Thymus (tissue), 11 donors: ENCODE data around the gene ACSL6. TPM values are rescaled to one million over a fixed set of nuclear protein-coding genes. Genes with fewer than 3 reads are reported as not detected.

Source experiments
- DNase-seq, 9 donors: peaks; one replicate each; pipeline ENCODE4 v3.0.0-alpha.2; 2013; ENCODE audit warnings: low spot score in 9 of 9, low read depth in 6 of 9, missing footprints in 1 of 9
- H3K27ac ChIP-seq, 2 donors: one replicate each; pipeline ENCODE4 v1.5.1; 2013; ENCODE audit warnings: control low read depth in 1 of 2, low read depth in 1 of 2, low read length in 1 of 2, mild to moderate bottlenecking in 1 of 2, moderate library complexity in 1 of 2
- H3K27me3 ChIP-seq, 2 donors: one replicate each; pipeline ENCODE4 v1.5.1; 2013; ENCODE audit warnings: low read length in 1 of 2; ENCODE audit not compliant: control insufficient read depth in 2 of 2, insufficient read depth in 1 of 2
- H3K36me3 ChIP-seq, 2 donors: one replicate each; pipeline ENCODE4 v1.5.1; 2013; ENCODE audit warnings: low read length in 1 of 2, mild to moderate bottlenecking in 1 of 2, moderate library complexity in 1 of 2; ENCODE audit not compliant: control insufficient read depth in 2 of 2, insufficient read depth in 2 of 2
- H3K4me1 ChIP-seq, 2 donors: one replicate each; pipeline ENCODE4 v1.5.1; 2013; ENCODE audit warnings: low read length in 2 of 2; ENCODE audit not compliant: control insufficient read depth in 2 of 2, insufficient read depth in 2 of 2
- H3K4me3 ChIP-seq, 2 donors: one replicate each; pipeline ENCODE4 v1.5.1; 2013; ENCODE audit warnings: low read length in 2 of 2, control low read depth in 1 of 2, mild to moderate bottlenecking in 1 of 2
- H3K9me3 ChIP-seq, 2 donors: one replicate each; pipeline ENCODE4 v1.5.1; 2013; ENCODE audit warnings: low read length in 1 of 2, mild to moderate bottlenecking in 1 of 2; ENCODE audit not compliant: control insufficient read depth in 2 of 2, insufficient read depth in 1 of 2
- WGBS: extraction: QIAGEN DNeasy Blood & Tissue Kit; methylation state at CpG from one replicate; pipeline ENCODE4 v1.1.7; 2013; 5-methylcytosine and 5-hydroxymethylcytosine counted together
- polyA plus RNA-seq: library from polyadenylated mRNA; stranded (reverse); fragments of 200-250 nt; gene quantifications from one replicate; pipeline ENCODE4 v1.2.3, GENCODE V29; 2013
- total RNA-seq: library from RNA; stranded (reverse); fragments of 120-200 nt; gene quantifications from one replicate; pipeline ENCODE4 v1.2.4, GENCODE V29; 2013
- donor health status: healthy.

Gene ACSL6
- total and polyA plus RNA-seq, 2 donors, result 1.3 to 1.7 TPM

DNA sequence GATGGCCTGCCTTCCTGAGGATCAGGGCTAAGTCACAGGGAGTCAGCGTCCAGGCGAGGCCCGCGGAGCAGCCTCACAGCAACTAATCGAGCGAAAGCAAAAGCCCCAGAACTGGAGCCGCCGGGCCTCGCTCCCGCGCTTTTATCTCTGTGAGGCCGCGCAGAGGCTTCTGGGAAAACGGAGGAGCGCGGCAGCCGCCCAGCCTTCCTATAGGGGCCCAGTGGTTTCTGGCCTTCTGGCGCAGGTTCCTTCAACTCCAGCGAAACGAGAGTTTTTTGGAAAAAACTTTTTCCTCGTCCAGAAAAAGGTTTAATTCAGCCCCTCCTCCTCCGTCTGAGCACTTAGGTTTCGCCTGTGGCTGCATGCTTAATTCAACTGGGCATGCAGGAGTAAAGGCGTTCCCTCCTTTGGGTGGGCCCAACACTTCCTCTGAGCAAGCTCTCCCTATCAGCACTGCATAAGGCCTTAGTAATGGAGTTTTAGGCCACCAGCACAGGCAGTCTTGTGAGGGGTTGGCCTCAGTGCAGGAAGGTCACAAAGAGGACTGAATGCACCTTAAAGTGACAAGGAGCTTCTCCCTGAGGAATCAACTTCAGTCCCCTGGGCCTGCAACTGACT is 65.8 kb downstream of the ACSL6 start, which contains the start of gene MEIKIN:
TSS of gene MEIKIN (minus strand) at position 113 of the 618 bp plus-strand sequence. CDS start 158 bp downstream, outside the sequence.
- Histone ChIP-seq H3K36me3 (no peaks in the 10 kb centered on the region), H3K4me3 (no peak within 1 kb of the TSS), H3K27me3 (no peaks in the 10 kb centered on the region), H3K9me3 (peaks cover 0 to 3% of the 10 kb centered on the region in 2 donors), H3K4me1 (no peaks in the 10 kb centered on the region), H3K27ac (no peak within 1 kb of the TSS)
- no peak for DNase-seq
- 96% methylated on average over 24 of the region's 24 CpGs for WGBS

- H3K9me3 ChIP-seq, result peaks cover 0 to 3% of the 10 kb centered on the region in 2 donors
- WGBS, result 90% methylated on average over 37 of the region's 37 CpGs
- no peak for DNase-seq
- no peak overlapping the region for H3K27ac ChIP-seq
- H3K4me3 ChIP-seq, result no peak overlapping the region
- H3K27me3 ChIP-seq, result no peaks in the 10 kb centered on the region
- H3K36me3 ChIP-seq, result no peaks in the 10 kb centered on the region
- no peaks in the 10 kb centered on the region for H3K4me1 ChIP-seq
Observed at GRCh38 chr5:131944702-131945550, 66.5 kb downstream of the ACSL6 start.

DNA sequence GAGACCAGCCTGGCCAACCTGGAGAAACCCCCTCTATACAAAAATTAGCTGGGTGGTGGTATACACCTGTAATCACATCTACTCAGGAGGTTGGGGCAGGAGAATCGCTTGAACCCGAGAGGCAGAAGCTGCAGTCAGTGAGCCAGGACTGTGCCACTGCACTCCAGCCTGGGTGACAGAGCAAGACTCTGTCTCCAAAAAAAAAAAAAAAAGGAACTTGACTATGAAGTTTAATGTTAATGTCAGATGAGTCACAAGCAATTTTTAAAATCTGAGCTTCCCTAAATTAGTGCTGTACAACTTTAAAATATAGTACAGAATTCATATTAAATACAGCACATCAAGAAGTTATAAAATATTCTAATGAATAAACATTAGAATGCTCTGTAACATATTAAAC is 67.5 kb downstream of the ACSL6 start:
- no peaks in the 10 kb centered on the region for H3K27me3 ChIP-seq
- H3K9me3 ChIP-seq, result peaks cover 0 to 3% of the 10 kb centered on the region in 2 donors
- H3K36me3 ChIP-seq, result no peaks in the 10 kb centered on the region
- H3K4me3 ChIP-seq, result no peak overlapping the region
- DNase-seq, result no peak
- H3K27ac ChIP-seq, result no peak overlapping the region
- no peaks in the 10 kb centered on the region for H3K4me1 ChIP-seq
- WGBS, result 98% methylated on average over 2 of the region's 2 CpGs

DNA sequence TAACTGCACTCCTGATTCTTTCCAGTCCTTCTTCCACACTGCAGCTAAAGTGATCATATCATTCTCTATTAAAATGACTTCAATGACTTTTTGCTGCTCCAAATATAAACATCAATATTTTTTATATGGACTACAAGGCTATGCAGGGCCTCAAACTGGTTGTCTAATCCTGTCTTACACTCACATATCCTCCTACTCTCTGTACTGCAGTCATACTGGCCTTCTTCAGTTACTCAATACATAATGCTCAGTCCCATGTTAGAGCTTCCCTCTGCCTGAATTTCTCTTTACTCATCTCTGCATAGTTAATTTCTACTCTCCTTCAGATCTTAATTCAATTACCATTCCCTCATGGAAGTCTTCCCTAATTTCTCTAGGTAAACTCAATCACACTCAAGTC is 69.4 kb downstream of the ACSL6 start:
- Histone ChIP-seq H3K4me3 (no peak overlapping the region), H3K9me3 (peaks cover 0 to 3% of the 10 kb centered on the region in 2 donors), H3K36me3 (no peaks in the 10 kb centered on the region), H3K27me3 (no peaks in the 10 kb centered on the region), H3K27ac (no peak overlapping the region), H3K4me1 (no peaks in the 10 kb centered on the region)
- no peak for DNase-seq

- whole genome bisulfite sequencing, result 40% methylated on average over 3 of the region's 3 CpGs
- Histone ChIP-seq H3K4me3 (no peak overlapping the region), H3K27ac (no peak overlapping the region), H3K4me1 (no peaks in the 10 kb centered on the region), H3K9me3 (no peaks in the 10 kb centered on the region), H3K27me3 (no peaks in the 10 kb centered on the region), H3K36me3 (no peaks in the 10 kb centered on the region)
- no peak for DNase-seq
Observed at GRCh38 chr5:131939690-131940345, 71.6 kb downstream of the ACSL6 start.

DNA sequence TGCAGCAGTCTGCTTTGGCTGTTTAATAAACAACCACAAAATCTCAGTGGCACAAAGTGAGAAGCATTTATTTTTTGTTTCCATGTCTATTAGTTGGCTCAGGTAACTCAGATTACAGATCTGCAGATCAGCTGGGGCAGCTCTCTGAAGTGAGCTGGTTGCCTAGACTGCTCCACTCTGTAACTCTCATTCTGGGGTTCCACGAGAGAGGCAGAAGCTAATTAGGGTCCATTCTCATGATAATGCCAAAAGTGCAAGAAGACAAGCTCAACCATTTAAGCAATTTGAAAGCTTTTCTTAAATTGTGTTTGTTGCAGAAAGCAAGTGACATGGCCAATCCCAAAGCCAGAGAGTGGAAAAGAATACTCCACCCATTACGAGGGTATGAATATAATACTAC is 79.2 kb downstream of the ACSL6 start:
- no peaks in the 10 kb centered on the region for H3K36me3 ChIP-seq
- no peaks in the 10 kb centered on the region for H3K27me3 ChIP-seq
- no peaks in the 10 kb centered on the region for H3K4me1 ChIP-seq
- H3K27ac ChIP-seq, result no peak overlapping the region
- no peak for DNase-seq
- H3K9me3 ChIP-seq, result no peaks in the 10 kb centered on the region
- 96% methylated on average over 2 of the region's 2 CpGs for whole genome bisulfite sequencing
- H3K4me3 ChIP-seq, result no peak overlapping the region

GRCh38 chr5:131928957-131929356 is 82.5 kb downstream of the ACSL6 start:
- no peaks in the 10 kb centered on the region for H3K4me1 ChIP-seq
- no peak for DNase-seq
- no peaks in the 10 kb centered on the region for H3K36me3 ChIP-seq

GRCh38 chr5:131926168-131926567 is 85.3 kb downstream of the ACSL6 start:
- H3K4me1 ChIP-seq, result no peaks in the 10 kb centered on the region
- no peaks in the 10 kb centered on the region for H3K36me3 ChIP-seq
- H3K27me3 ChIP-seq, result no peaks in the 10 kb centered on the region
- no peak overlapping the region for H3K27ac ChIP-seq
- H3K4me3 ChIP-seq, result no peak overlapping the region
- H3K9me3 ChIP-seq, result peaks cover 0 to 3% of the 10 kb centered on the region in 2 donors
- DNase-seq, result no peak
- WGBS, result 84% methylated on average over 3 of the region's 3 CpGs

More at GRCh38 chr5:131928957-131929356, 82.5 kb downstream of the ACSL6 start:
- Histone ChIP-seq H3K4me3 (no peak overlapping the region), H3K9me3 (peaks cover 0 to 3% of the 10 kb centered on the region in 2 donors), H3K27me3 (no peaks in the 10 kb centered on the region), H3K27ac (no peak overlapping the region)

- Histone ChIP-seq H3K27me3 (no peaks in the 10 kb centered on the region), H3K4me1 (no peaks in the 10 kb centered on the region), H3K4me3 (no peak overlapping the region), H3K36me3 (no peaks in the 10 kb centered on the region), H3K27ac (no peak overlapping the region), H3K9me3 (no peaks in the 10 kb centered on the region)
- 69% methylated on average over 2 of the region's 2 CpGs for WGBS
- no peak for DNase-seq
Observed at GRCh38 chr5:131916481-131916880, 95.0 kb downstream of the ACSL6 start.
